GM18909 (cell line): ENCODE data around the gene SCAP.

Experiments
- ATAC-seq: cut with Tn5 transposase; IDR thresholded peaks from one replicate; pipeline ENCODE4 v1.9.1; 2021; ENCODE audit warnings: mild to moderate bottlenecking; ENCODE audit not compliant: unreplicated experiment, poor library complexity

SCAP gene

DNA sequence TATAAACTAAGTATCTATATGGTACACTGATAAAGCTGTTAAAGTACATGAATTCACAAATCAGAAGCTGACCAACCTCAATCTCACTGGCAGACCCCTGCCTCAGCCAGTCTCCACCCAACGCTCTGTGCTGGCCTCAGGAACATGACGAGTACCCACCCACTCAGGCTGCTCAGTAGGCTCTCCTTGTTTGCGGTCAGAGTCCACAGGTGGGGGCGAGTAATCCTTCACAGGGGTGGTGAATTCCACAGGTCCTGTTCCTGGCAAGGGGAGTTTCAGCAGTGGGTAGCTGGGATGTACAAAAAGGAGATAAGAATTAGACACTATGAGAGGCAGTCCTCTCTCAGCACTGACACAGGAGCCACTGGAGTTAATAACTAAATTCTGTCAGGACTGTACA is 40.9 kb downstream of the SCAP start:
- ATAC-seq: no peak

DNA sequence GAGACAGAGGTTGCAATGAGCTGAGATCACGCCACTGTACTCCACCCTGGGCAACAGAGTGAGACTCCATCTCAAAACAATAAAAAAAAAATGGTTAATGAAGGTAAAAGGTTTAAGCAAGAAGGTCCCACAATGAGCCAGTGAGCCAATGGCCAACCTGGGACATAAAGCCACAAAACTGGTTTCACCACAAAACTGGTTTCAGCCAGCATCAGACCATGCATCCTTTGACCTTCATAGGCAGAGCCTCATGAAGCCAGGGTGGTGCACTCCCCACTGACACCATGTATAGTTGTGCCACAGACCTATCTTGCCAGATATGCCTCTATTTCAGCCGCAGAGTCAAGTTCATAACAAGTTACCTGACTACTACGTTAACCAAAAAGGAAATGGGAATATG is 41.9 kb downstream of the SCAP start:
- ATAC-seq: no peak

DNA sequence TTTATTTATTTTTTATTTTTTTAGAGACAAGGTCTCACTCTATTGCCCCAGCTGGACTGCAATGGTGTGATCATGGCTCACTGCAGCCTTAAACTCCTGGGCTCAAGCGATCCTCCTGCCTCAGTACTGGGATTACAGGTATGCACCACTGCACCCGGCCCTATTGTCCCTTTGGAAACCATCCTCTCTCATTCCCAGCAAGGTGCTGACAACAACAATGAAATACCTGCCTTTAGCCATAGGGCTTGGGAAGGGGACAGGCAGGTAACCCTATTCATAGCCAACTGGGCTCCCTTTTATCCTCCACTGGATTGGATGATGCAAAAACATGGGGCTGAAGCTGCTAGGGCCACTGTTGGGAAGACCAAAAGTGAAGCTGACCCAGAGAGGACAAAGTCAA is 43.1 kb downstream of the SCAP start:
- no peak for ATAC-seq

DNA sequence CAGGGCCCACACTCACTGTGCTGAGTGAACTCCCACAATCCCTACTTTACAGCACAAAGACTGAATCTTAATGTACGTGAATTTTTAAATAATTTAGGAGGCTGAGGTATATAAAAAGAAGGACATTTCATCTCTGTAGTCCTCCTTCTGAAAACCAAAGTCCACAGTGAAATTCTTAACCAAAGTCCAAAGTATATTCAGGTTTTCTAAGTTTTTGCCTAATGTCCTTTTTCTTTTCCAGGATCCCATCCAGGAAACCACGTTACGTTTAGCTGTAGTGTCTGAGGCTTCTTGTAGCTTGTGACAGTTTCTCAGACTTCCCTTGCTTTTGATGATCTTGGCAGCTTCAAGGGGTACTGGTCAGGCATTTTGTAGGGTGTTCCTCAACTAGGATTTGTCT is 44.5 kb downstream of the SCAP start:
- no peak for ATAC-seq

DNA sequence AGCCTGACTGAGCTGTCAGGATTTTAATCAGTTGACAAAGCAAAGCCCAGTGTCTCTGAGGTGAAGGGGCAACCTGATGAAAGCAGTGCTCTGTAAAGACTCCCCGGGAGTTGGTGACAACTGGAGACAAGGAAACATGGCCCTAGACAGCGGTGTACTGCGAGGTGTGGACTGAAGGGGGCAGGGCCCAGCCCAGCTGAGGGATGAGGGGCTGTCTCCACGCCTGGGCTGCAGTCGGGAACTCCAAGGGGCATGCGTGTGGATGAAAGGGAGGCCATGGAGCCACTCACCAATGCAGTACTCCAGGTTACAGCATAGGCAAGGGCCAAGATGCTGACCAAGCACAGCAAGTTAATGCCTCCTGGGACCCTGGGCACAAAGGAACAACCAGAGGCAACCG is 45.1 kb downstream of the SCAP start:
- ATAC-seq: no peak

DNA sequence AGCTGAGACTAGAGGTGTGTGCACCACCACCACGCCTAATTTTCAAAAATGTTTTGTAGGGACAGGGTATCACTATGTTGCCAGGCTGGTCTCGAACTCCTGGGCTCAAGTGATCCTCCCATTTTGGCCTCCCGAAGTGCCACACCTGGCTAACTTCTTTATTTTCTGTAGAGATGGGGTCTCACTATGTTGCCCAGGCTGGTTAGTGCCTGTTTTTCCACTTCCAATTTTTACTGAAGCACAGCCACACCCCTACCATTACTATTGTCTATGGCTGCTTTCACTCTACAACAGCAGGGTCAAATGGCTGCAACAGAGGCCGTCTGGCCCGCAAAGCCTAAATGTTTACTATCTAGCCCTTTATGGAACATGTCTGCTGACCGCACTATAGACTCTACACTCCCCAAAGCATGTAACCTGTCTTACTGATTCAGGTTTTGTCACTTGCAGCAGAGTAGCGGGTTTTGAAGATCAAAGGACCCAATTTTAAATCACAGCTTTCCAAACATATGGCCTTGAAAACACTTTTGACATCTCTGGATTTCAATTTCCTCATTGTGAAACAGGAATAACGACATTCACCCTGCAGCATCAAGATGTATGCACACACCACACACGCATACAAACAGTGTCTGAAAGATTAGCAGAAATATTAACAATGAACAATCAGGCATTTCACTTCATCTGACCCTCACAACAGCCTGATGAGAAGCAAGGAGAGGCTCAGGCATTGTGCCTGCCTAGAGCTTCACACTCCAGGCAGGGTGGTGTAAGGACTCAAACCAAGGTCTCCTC is 46.1 kb downstream of the SCAP start:
- ATAC-seq: no peak

DNA sequence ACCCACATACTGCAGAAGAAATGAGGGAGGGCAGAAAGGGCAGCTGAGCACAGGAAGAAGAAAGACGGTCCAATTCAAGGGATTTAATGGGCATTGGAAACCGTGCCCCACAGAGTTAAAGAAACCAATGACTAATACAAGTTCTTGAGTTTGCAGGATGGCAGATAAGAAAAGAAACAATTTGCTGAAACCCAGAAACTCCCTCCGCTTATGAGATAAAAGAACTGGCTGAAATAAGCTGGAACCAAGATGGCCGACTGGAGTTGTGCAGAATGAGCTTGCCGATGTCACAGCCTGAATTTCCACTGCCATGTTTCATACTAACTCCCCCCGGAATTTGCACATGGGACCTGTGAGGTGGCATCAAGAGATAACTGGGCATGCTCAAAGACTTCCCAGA is 47.1 kb downstream of the SCAP start:
- ATAC-seq: no peak

DNA sequence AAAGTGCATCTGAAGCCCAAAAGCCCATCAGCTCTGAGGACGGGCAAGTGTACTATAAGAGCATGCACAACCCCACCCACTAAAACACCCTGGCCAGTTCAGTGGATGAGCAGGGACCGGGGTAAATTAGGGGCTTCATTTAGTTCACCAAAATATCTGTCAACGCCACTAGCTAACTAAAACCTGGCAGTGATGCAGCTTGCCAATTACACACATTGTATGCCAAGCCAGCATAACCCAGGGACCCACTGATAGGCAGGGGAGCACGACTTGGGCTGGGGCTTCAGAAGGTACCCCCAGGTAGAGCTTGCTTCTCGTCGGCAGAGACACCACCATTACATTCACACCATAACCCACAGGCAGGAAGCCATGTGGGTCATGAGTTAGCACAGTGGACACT is 47.9 kb downstream of the SCAP start:
- no peak for ATAC-seq

DNA sequence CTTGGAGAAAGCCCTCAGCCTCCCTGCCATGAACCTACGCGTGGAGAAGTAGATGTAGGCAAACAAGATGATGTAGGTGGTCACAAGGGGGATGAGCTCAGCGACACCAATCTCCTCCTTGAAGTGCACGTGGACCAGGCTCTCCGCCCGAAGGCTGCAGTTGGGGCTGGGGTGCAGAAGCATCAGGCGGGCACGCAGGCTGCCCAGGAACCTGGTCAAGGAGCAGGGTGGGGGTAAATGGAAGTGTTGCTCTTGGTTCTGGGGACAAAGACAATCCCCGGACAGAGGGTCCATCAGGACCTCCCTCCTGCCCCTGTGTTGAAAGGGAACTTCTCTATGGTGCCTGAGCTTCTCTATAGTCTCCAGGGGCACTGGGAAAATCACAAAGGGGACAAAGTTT is 49.8 kb downstream of the SCAP start:
- ATAC-seq: no peak

DNA sequence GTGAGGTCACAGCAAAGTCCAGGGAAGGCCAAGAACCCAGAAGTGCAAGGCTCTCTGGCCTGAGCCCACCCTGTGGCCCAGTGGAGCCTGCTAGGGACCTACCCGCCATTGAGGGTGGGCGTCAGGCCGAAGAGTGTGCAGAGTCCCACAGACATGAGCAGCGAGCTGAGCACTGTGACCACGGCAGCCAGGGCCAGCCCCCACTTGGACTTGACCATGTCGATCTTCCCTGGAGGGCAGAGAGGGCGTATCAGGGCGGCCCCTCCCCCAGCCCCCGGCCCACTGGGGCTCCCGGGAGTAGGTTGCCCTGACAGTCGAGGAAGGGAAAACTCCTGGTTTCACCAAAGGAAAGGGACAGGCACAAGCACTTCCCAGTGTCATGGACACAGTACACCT is 50.4 kb downstream of the SCAP start:
- no peak for ATAC-seq

DNA sequence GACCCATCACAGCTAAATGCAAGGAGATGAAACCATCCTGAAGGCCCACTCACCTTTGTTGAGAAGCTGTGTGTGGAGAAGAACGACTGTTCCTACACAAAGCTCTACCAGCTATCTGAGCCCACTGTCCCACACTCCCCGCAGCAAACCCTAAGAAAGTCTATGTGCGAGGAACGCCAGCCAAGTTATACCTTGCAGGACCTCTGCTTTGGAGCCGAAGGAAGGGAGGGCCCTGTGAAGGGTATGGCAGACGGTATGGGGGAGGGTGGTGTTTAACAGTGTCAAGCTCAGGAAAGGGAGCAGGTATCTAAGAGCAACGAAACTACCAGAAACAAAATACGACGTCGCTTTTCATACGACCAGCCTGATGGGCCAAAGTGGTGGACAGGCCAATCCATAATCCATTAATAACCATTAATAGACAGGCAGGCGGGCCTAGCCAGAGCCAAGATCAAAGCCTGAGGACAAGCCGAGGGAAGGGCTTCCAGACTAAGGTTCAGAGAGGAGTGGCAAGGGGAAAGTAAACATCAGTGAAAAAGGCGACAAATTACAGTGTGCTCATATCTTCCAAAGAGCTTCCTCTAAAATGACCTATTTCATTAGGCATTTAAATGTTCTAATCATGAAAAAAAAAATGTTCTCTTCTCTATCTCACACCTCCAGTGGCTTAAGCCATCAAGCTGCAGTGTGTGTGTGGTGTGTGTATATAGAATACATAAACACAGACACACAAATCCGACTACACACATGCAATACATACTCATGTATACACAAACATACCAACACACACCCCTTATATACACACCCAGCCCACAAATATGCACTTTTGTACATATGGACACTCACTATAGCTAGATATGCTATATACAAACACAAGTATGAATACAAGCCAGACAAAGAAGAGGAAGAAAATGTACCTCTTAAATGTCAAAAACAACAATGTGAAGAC is 51.0 kb downstream of the SCAP start:
- no peak for ATAC-seq

DNA sequence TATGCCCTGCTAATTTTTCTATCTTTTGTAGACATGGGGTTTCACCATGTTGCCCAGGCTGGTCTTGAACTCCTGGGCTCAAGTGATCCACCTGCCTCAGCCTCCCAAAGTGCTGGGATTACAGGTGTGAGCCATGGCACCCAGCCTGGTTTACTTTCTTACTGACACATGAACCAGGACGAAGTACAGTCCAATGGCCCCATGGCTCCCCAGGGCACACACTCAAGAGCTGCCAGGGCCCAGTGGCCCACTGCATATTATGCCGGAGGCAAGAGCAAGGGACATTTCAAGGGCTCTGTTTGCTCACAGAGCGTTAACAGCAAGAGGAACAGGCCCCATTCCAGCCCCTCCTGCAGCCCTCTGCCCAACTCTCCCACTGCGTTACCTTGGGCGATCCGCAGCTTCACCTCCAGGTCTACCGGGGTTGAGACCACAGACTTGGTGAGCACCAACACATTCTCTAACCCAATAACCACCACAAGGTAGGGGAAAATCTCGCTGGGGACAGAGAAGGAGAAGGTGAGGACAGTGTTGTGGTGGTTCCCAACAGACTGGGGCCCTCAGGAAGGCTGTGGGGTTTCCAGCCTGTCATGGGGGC is 52.1 kb downstream of the SCAP start:
- no peak for ATAC-seq

DNA sequence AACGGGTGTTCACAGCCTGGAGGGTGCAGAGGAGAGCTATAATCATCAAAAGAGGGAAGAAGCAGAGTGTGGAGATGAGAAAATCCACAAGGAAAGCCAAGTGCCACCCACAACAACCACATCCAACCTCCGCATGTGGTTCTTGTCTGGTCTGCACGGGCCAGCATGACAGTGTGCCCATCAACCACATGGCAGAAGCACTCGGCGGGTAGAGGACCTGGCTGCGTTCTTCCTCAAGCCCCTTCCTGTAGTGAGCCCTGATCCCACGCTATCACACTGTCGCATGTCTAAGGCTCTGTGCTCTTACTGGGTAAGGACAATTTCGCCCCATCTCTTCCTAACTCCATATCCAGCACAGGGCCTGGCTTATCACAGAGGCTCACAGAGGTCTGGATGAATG is 53.0 kb downstream of the SCAP start:
- ATAC-seq: no peak

DNA sequence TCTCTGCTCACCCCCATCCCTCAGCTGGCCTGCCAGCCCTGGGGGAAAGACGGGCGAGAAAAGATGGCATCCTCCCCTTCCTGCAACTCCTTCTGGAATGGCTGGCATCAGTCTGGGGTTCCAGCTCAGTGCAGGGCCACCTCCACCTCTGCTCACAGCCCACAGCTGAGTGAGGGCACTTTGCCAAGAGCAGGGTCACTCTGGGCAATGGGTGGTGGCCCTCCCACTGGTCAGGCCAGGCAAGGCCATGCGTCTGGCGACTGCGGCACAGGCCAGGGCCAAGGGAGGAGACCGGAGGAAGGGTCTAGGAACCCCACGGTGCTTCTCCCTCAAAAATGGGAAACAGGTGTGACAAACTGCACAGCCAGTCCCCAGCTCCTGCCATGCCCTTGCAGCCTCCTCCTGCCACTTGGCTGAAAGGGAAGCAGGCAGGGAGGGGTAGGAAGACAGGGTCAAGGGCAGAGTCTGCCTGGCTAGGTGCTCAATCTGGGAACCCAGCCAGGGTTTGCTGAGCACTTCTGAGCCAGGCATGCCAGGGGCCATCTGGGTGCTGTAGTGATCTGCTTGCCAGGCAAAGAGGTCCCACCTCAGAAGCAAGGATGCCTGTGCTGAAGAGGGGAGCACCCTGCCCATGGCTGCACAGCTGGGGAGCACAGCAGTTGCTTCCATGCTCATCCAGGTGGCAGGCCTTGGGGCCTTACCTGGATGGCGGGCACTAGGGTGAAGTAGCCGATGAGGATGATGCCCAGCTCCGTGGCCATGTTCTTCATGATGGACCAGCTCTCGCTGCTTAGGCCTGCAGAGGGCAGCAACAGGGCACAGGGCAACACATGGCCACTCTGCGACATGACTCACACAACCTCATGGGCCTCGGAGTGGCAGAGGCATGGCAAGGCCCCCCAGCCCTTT is 53.7 kb downstream of the SCAP start:
- no peak for ATAC-seq

DNA sequence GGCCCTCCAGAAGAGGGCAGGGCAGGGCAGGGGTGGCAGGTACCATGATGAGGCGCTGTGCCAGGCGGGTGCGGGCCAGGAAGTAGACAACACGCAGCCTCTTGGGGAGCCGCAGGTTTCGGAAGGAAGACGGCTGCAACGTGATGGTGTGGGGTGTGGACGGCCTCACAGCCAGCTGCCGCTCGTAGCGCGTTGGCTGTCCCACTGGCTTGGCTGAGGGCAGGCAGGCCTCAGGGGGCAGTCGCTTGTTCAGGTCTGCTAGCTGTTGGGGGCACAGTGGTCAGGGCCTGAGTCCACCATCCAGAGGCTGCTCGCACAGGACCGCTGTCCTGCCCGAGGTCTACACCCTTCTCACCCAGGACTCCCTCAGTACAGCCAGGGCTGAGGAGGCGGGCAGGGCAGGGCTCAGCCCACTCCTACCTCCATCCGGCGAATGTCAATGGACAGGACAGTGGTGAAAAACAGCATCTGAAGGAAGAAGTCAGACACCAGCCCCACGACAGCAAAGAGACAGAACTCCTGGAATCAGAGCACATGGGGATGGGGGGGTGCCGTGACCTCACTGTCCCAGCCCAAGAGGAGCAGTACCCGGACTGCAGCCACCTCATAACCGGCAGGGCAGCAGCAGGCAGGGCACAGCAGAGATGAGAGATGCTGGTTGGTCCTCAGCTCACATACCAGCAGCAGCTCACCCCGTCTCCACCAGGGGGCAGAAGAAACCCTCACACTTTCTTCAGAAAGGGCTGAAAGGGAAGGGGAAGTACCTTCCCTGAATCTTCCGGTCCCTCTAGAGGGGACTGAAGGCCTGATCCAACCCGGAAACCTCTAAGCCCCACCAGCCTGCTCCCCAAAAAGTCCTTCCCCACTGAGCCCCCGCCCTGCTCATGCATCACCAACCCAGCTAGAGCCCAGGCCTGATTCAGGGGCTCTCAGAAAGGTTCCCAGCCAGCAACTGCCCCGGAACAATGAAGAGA is 54.9 kb downstream of the SCAP start:
- peak; percentile 77 for ATAC-seq

DNA sequence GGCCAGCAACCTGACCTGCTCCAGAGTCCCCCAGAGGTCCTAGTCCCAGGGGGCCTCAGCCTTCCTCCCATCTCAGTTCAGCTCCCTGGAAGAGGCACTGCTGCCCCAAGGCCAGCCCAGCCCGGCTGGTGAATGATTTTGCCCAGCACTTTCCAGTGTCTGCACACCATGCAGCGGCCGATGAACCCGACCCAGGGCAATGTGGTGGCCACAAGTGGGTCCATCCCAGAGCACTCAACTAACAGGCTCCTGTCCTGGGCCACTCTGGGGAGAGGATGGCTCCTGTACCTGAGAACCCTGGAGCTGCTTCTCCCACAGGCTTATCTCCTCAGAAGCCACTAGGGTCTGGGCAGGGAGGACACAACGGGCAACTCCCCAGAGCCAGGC is 55.7 kb downstream of the SCAP start:
- no peak for ATAC-seq

DNA sequence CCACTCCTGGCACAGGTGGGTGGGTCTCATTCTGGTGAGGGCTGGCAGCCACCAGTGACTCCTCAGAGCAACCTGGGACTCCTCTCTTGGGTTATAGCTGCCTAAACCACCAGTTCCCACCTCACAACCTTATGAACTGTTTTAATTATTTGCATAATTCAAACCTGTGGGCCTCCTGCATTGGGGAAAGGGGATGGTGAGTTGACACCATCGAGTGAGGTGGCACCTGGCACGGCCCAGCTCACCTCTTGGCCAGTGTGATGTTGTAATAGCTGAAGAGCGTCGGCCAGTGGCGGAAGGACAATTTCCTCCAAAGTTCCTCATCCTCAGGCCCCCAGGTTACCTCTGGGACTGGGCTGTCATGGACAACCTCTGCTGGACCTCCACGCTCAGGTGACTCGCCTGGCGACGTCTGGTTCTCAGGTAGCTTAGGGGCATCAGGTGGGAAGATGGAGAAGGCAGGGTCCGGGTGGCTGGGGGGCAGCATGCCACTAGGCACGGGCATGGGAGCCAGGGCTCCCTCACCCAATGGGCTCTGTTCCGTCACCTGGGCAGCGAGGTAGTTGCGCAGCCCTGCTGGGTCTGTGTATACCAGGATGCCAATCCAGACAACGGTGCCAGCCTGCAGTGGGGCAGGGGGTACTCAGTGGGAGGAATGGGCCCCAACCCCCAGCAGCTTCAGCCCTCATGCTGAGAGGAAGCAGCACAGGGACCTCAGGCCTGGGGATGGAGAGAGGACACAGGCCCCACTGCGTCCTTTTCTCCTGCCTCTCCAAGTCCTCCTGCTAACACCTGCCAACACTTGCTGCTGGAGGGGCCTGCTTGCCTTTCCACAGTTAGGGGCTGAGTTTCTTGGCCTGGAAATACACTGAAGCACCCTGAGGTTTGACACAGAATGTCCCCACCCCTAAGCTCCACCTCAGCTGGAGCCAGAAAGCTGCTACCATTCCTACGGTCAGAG is 56.4 kb downstream of the SCAP start:
- no peak for ATAC-seq
